Measurements from ENCODE around the gene NBPF12.
"Not testable (repeated sequence)": the region's sequence is repeated elsewhere in the genome, so short reads cannot be mapped to it uniquely, and the experiment has no call there.

DNA sequence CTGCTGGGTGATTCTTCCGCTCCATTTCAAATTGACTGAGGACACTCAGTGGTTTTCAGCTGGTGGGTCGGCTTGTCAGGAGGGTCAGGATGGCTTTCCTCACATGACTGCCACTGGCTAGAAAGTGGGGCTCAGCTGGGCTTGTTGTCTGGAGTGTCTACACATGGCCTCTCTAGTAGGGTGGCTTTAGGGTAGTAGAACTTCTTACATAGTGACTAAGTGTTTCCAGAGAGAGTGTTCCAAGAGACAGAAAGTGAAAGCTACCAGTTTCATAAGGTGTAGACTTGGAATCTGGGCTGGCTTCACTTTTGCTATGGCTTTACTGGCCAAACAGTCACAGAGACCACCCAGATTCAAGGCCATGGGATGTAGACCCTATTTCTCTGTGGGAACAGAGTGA, 11.7 kb upstream of the NBPF12 start:
- TF ChIP-seq POLR2AphosphoS5, POLR2A, TAF1, POU2F2, SPI1 (IDR thresholded peaks at IDR 0.05; ENCODE audit: low read depth, low read length): not testable (repeated sequence)
